HepG2 (cell line): ENCODE measurements around the gene DMKN. TPM values are rescaled to one million over a fixed set of nuclear protein-coding genes. Genes with fewer than 3 reads are reported as not detected.

Experiments used
- ATAC-seq: fragments of 200-7000 bp; cut with Tn5 transposase; 3 replicates; pipeline ENCODE4 v1.9.1; 2020; ENCODE audit warnings: mild to moderate bottlenecking, moderate library complexity
- BruUV-seq: library from RNA; stranded (reverse); fragments of 400-500 nt; replicated peaks from 2 replicates; lab custom pipeline; 2021; lab: Mats Ljungman, UMichigan
- CTCF ChIA-PET: fragments of 300-600 bp; formaldehyde crosslinking; extraction: SDS; loops from one replicate; lab custom pipeline; 2021; ENCODE audit warnings: low total read pairs, inconsistent platforms, low intra/inter-chr PET ratio; lab: Yijun Ruan, JAX
- POLR2A ChIA-PET: fragments of 350-600 bp; sonication (Branson Sonifier 250); formaldehyde crosslinking; loops from one replicate; lab custom pipeline; 2020; ENCODE audit warnings: antibody characterized with exemption, inconsistent platforms; lab: Yijun Ruan, JAX
- DNase-seq: peaks from one replicate; pipeline ENCODE4 v3.0.0-alpha.2; 2015; ENCODE audit warnings: low spot score
- FAIRE-seq: peaks from 3 replicates; lab custom pipeline; 2011; peaks lifted over from hg19 to GRCh38; lab: Jason Lieb, UNC
- H2AFZ ChIP-seq: one replicate; pipeline ENCODE4 v1.6.1; 2011; ENCODE audit warnings: low read length, inconsistent platforms
- H3K27ac ChIP-seq: fragments of 300-600 bp; 3 replicates; pipeline ENCODE4 v1.8.0; 2011; ENCODE audit warnings: mixed run types, mild to moderate bottlenecking, mixed read lengths, low read length, inconsistent platforms; ENCODE audit not compliant: insufficient read depth; ENCODE audit errors: extremely low read length
- H3K27me3 ChIP-seq, 2 experiments: fragments of 200-600 bp in 1 of 2; 2 replicates in 1 of 2; 3 replicates in 1 of 2; pipeline versions ENCODE4 v1.6.0 to v1.8.0; 2011; ENCODE audit warnings: low read length in 2 of 2, mild to moderate bottlenecking in 2 of 2, moderate library complexity in 2 of 2, inconsistent platforms in 1 of 2; ENCODE audit not compliant: insufficient read depth in 2 of 2, control insufficient read depth in 1 of 2
- H3K36me3 ChIP-seq, 2 experiments: fragments of 200-600 bp in 1 of 2; replicated peaks in 1 of 2; 2 replicates in 1 of 2; 3 replicates in 1 of 2; pipeline versions ENCODE4 v1.5.1 to v1.8.0; 2011; ENCODE audit warnings: low read length in 2 of 2, inconsistent platforms in 1 of 2; ENCODE audit not compliant: insufficient read depth in 2 of 2, control insufficient read depth in 1 of 2
- H3K4me1 ChIP-seq: 2 replicates; pipeline ENCODE4 v1.5.1; 2012; ENCODE audit warnings: low read length, inconsistent platforms; ENCODE audit not compliant: insufficient read depth
- H3K4me2 ChIP-seq: 2 replicates; pipeline ENCODE4 v1.6.0; 2011; ENCODE audit warnings: low read depth, low read length, inconsistent platforms
- H3K4me3 ChIP-seq, 3 experiments: fragments of 200-600 bp in 1 of 3; sonication (generic), shearing (Covaris generic) in 1 of 3; replicated peaks in 1 of 3; 2 replicates each; pipeline ENCODE4 v1.5.1; 2011 to 2016; ENCODE audit warnings: low read length in 3 of 3, inconsistent platforms in 2 of 3, low read depth in 2 of 3, mild to moderate bottlenecking in 2 of 3, control low read depth in 1 of 3, mixed read lengths in 1 of 3; ENCODE audit not compliant: insufficient read depth in 1 of 3
- H3K79me2 ChIP-seq: one replicate; pipeline ENCODE4 v1.6.1; 2011; ENCODE audit warnings: low read length, inconsistent platforms; ENCODE audit not compliant: insufficient read depth
- H3K9ac ChIP-seq: 2 replicates; pipeline ENCODE4 v1.6.0; 2011; ENCODE audit warnings: mild to moderate bottlenecking, low read depth, low read length, inconsistent platforms; ENCODE audit not compliant: insufficient read depth
- H3K9me3 ChIP-seq: 2 replicates; pipeline ENCODE4 v1.5.1; 2012; ENCODE audit warnings: mild to moderate bottlenecking, low read length
- H4K20me1 ChIP-seq: 2 replicates; pipeline ENCODE4 v1.6.0; 2011; ENCODE audit warnings: inconsistent platforms, mild to moderate bottlenecking, low read length, moderate library complexity; ENCODE audit not compliant: insufficient read depth
- BRD4 ChIP-seq: sonication (generic); formaldehyde crosslinking; IDR thresholded peaks from 2 replicates; pipeline ENCODE4 v1.4.0; 2020; ENCODE audit warnings: missing genetic modification reagents
- KDM6A ChIP-seq: IDR thresholded peaks from 2 replicates; pipeline ENCODE4 v1.6.1; 2016; ENCODE audit warnings: low read depth
- MTA1 ChIP-seq: sonication (generic); formaldehyde crosslinking; IDR thresholded peaks from 2 replicates; pipeline ENCODE4 v1.4.0; 2020; ENCODE audit warnings: missing genetic modification reagents, mild to moderate bottlenecking, borderline replicate concordance
- SETDB1 ChIP-seq: sonication (generic); formaldehyde crosslinking; IDR thresholded peaks from 2 replicates; pipeline ENCODE4 v1.5.1; 2020; ENCODE audit warnings: missing genetic modification reagents, mild to moderate bottlenecking, borderline replicate concordance
- SKI ChIP-seq: fragments of 450-650 bp; IDR thresholded peaks from one replicate; pipeline ENCODE4 v1.6.1; 2018; ENCODE audit warnings: mild to moderate bottlenecking; ENCODE audit not compliant: partially characterized antibody
- ZNF101 ChIP-seq: sonication (generic); formaldehyde crosslinking; IDR thresholded peaks from 2 replicates; pipeline ENCODE4 v1.4.0; 2020; ENCODE audit warnings: mild to moderate bottlenecking, low read depth, missing genetic modification reagents, borderline replicate concordance
- ZNF232 ChIP-seq: sonication (generic); formaldehyde crosslinking; IDR thresholded peaks from 2 replicates; pipeline ENCODE4 v1.4.0; 2020; ENCODE audit warnings: missing genetic modification reagents, borderline replicate concordance
- ZNF660 ChIP-seq: sonication (generic); formaldehyde crosslinking; IDR thresholded peaks from 2 replicates; pipeline ENCODE4 v1.5.1; 2020; ENCODE audit warnings: mild to moderate bottlenecking, low read depth, missing genetic modification reagents, borderline replicate concordance
- ZNF781 ChIP-seq: sonication (generic); formaldehyde crosslinking; IDR thresholded peaks from 2 replicates; pipeline ENCODE4 v1.5.1; 2020; ENCODE audit warnings: borderline replicate concordance, mild to moderate bottlenecking, missing genetic modification reagents; ENCODE audit errors: not compliant biosample characterization
- whole genome bisulfite sequencing: methylation state at CpG from one replicate; pipeline ENCODE4 v1.1.6; 2017; ENCODE audit warnings: low lambda C conversion rate; 5-methylcytosine and 5-hydroxymethylcytosine counted together
- in situ Hi-C: cut with HindIII; loops from 2 replicates; pipeline ENCODE4 v1.10.0; 2017; ENCODE audit warnings: low pct_unique_long_range_greater_than_20kb; ENCODE audit not compliant: extremely low pct_ligation_motif_present
- intact Hi-C: fragments of 100-400 bp; cut with micrococcal nuclease; formaldehyde crosslinking; loops from one replicate; pipeline ENCODE4 v1.10.0; 2022; ENCODE audit not compliant: unreplicated experiment
- polyA plus RNA-seq, 8 experiments: library from polyadenylated mRNA; depleted of rRNA in 3 of 8; stranded (reverse) in 7 of 8; unstranded in 1 of 8; fragments of >200 nt; fragmentation: Illumina TruSeq in 4 of 8; extraction: Trizol in 4 of 8; gene quantifications; 2 replicates each; pipeline versions ENCODE4 v1.2.1 to v1.2.3, GENCODE V29; 2011 to 2016; ENCODE audit warnings: low read depth in 4 of 8, missing spikeins in 1 of 8, mixed read lengths in 1 of 8; ENCODE audit not compliant: insufficient read depth in 1 of 8
- total RNA-seq, 5 experiments: library from RNA; depleted of rRNA; stranded (reverse); fragments of >200 nt; fragmentation: Illumina TruSeq; extraction: Trizol; gene quantifications; 2 replicates each; pipeline ENCODE4 v1.2.3, GENCODE V29; 2016; ENCODE audit warnings: low read depth in 1 of 5
- TF ChIP-seq, protein P1 (sequence below): sonication (generic); formaldehyde crosslinking; IDR thresholded peaks from 2 replicates; pipeline ENCODE4 v1.5.0; 2020; ENCODE audit warnings: missing genetic modification reagents
- TF ChIP-seq, protein P2 (sequence below): sonication (generic); formaldehyde crosslinking; IDR thresholded peaks from 2 replicates; pipeline ENCODE4 v1.4.0; 2020; ENCODE audit warnings: missing genetic modification reagents, mild to moderate bottlenecking, borderline replicate concordance
- TF ChIP-seq, protein P3 (sequence below): sonication (generic); formaldehyde crosslinking; IDR thresholded peaks from 2 replicates; pipeline ENCODE4 v1.5.0; 2020; ENCODE audit warnings: missing genetic modification reagents
- TF ChIP-seq, protein P4 (sequence below): sonication (generic); formaldehyde crosslinking; IDR thresholded peaks from 2 replicates; pipeline ENCODE4 v1.4.0; 2020; ENCODE audit warnings: missing genetic modification reagents, borderline replicate concordance
- TF ChIP-seq, protein P5 (sequence below): IDR thresholded peaks from 2 replicates; pipeline ENCODE4 v1.6.1; 2016

DMKN gene
- total and polyA plus RNA-seq, 2 of the 13 experiments (the other 11 are each of a cell fraction or from before 2014, with no cell fraction given): 50.8 to 57.1 TPM

DNA sequence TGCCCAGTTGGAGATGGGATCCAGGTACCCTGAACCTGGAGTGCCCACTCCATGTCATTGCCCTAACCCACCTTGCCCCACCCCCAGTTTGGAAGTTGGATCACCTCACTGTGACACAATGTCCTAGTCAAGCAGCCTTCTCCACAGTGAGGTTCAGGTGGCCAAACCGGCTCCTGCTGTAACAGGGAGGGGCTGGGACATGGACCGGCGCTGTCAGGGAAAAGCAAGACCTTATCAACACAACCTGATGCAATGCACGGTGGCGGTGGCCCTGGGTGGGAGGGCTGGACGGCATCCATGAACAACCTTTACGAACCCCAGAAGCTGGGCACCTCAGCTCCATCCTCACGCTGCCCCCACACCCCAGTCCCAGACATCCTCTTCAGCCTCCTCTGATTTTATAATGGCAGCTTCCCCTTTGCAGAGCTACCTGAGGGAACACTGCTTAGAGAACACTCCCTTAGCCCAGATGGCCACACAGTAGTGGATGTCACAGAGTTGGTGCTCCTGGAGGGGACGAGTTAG lies 21.6 kb downstream of the DMKN start:
- H2AFZ ChIP-seq: no peak overlapping the region
- H4K20me1 ChIP-seq: no peaks in the 10 kb centered on the region
- no peaks in the 10 kb centered on the region for H3K27me3 ChIP-seq
- no peaks in the 10 kb centered on the region for H3K36me3 ChIP-seq
- in situ Hi-C loops (no loop called here), intact Hi-C loops (loop anchor here (10.0 kb wide), 1 partner anchor 247 kb away; the partner anchor contains the start of gene LSR)
- no peak overlapping the region for H3K4me2 ChIP-seq
- ATAC-seq (no peak), FAIRE-seq (no peak), DNase-seq (no peak)
- no peak overlapping the region for H3K4me3 ChIP-seq
- 88% methylated on average over 9 of the region's 9 CpGs for WGBS
- ChIA-PET POLR2A (no interaction called here), CTCF (no interaction called here)
- no peak overlapping the region for H3K9ac ChIP-seq
- H3K4me1 ChIP-seq: peaks cover 25% of the 10 kb centered on the region
- BruUV-seq: no TSS peak
- H3K79me2 ChIP-seq: no peaks in the 10 kb centered on the region
- no peaks in the 10 kb centered on the region for H3K9me3 ChIP-seq
- no peak overlapping the region for H3K27ac ChIP-seq
- TF ChIP-seq SKI: no peak
- no peak for TF ChIP-seq ZNF660
- TF ChIP-seq, protein P1, sequence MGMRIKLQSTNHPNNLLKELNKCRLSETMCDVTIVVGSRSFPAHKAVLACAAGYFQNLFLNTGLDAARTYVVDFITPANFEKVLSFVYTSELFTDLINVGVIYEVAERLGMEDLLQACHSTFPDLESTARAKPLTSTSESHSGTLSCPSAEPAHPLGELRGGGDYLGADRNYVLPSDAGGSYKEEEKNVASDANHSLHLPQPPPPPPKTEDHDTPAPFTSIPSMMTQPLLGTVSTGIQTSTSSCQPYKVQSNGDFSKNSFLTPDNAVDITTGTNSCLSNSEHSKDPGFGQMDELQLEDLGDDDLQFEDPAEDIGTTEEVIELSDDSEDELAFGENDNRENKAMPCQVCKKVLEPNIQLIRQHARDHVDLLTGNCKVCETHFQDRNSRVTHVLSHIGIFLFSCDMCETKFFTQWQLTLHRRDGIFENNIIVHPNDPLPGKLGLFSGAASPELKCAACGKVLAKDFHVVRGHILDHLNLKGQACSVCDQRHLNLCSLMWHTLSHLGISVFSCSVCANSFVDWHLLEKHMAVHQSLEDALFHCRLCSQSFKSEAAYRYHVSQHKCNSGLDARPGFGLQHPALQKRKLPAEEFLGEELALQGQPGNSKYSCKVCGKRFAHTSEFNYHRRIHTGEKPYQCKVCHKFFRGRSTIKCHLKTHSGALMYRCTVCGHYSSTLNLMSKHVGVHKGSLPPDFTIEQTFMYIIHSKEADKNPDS (CRISPR knock-in tag): no peak
- TF ChIP-seq, protein P2, sequence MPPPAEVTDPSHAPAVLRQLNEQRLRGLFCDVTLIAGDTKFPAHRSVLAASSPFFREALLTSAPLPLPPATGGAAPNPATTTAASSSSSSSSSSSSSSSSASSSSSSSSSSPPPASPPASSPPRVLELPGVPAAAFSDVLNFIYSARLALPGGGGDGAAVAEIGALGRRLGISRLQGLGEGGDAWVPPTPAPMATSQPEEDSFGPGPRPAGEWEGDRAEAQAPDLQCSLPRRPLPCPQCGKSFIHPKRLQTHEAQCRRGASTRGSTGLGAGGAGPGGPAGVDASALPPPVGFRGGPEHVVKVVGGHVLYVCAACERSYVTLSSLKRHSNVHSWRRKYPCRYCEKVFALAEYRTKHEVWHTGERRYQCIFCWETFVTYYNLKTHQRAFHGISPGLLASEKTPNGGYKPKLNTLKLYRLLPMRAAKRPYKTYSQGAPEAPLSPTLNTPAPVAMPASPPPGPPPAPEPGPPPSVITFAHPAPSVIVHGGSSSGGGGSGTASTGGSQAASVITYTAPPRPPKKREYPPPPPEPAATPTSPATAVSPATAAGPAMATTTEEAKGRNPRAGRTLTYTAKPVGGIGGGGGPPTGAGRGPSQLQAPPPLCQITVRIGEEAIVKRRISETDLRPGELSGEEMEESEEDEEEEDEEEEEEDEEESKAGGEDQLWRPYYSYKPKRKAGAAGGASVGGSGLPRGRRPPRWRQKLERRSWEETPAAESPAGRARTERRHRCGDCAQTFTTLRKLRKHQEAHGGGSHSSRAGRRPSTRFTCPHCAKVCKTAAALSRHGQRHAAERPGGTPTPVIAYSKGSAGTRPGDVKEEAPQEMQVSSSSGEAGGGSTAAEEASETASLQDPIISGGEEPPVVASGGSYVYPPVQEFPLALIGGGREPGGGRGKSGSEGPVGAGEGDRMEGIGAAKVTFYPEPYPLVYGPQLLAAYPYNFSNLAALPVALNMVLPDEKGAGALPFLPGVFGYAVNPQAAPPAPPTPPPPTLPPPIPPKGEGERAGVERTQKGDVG: no peak
- TF ChIP-seq, protein P3, sequence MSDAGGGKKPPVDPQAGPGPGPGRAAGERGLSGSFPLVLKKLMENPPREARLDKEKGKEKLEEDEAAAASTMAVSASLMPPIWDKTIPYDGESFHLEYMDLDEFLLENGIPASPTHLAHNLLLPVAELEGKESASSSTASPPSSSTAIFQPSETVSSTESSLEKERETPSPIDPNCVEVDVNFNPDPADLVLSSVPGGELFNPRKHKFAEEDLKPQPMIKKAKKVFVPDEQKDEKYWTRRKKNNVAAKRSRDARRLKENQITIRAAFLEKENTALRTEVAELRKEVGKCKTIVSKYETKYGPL: no peak
- TF ChIP-seq SETDB1: no peak
- TF ChIP-seq, protein P4, sequence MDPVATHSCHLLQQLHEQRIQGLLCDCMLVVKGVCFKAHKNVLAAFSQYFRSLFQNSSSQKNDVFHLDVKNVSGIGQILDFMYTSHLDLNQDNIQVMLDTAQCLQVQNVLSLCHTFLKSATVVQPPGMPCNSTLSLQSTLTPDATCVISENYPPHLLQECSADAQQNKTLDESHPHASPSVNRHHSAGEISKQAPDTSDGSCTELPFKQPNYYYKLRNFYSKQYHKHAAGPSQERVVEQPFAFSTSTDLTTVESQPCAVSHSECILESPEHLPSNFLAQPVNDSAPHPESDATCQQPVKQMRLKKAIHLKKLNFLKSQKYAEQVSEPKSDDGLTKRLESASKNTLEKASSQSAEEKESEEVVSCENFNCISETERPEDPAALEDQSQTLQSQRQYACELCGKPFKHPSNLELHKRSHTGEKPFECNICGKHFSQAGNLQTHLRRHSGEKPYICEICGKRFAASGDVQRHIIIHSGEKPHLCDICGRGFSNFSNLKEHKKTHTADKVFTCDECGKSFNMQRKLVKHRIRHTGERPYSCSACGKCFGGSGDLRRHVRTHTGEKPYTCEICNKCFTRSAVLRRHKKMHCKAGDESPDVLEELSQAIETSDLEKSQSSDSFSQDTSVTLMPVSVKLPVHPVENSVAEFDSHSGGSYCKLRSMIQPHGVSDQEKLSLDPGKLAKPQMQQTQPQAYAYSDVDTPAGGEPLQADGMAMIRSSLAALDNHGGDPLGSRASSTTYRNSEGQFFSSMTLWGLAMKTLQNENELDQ (CRISPR knock-in tag): no peak
- TF ChIP-seq, protein P5, sequence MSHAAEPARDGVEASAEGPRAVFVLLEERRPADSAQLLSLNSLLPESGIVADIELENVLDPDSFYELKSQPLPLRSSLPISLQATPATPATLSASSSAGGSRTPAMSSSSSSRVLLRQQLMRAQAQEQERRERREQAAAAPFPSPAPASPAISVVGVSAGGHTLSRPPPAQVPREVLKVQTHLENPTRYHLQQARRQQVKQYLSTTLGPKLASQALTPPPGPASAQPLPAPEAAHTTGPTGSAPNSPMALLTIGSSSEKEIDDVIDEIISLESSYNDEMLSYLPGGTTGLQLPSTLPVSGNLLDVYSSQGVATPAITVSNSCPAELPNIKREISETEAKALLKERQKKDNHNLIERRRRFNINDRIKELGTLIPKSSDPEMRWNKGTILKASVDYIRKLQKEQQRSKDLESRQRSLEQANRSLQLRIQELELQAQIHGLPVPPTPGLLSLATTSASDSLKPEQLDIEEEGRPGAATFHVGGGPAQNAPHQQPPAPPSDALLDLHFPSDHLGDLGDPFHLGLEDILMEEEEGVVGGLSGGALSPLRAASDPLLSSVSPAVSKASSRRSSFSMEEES (CRISPR knock-in tag): no peak
- no peak for TF ChIP-seq ZNF232 (CRISPR knock-in tag)
- no peak for TF ChIP-seq BRD4 (CRISPR knock-in tag)
- TF ChIP-seq ZNF101 (CRISPR knock-in tag): no peak
- no peak for TF ChIP-seq MTA1 (CRISPR knock-in tag)
- no peak for TF ChIP-seq KDM6A (CRISPR knock-in tag)
- no peak for TF ChIP-seq ZNF781 (CRISPR knock-in tag)
